Measurements from ENCODE around the gene ZNF532. TPM values are rescaled to one million over a fixed set of nuclear protein-coding genes. Genes with fewer than 3 reads are reported as not detected.
"Not testable (repeated sequence)": the region's sequence is repeated elsewhere in the genome, so short reads cannot be mapped to it uniquely, and the experiment has no call there.

Gene ZNF532
- total RNA-seq, 2 donors from 2014 or later, result 79.1 to 83.6 TPM

GRCh38 chr18:58895385-58895784, 30.7 kb downstream of the ZNF532 start:
- intact Hi-C loops (cut with DNase I), result no loop called here
- no peak for DNase-seq (ENCODE audit: low spot score)

- intact Hi-C loops (cut with DNase I), result no loop called here
- DNase-seq (ENCODE audit: low spot score), result no peak
These were observed 31.6 kb downstream of the ZNF532 start for GRCh38 chr18:58896268-58896667.

DNA sequence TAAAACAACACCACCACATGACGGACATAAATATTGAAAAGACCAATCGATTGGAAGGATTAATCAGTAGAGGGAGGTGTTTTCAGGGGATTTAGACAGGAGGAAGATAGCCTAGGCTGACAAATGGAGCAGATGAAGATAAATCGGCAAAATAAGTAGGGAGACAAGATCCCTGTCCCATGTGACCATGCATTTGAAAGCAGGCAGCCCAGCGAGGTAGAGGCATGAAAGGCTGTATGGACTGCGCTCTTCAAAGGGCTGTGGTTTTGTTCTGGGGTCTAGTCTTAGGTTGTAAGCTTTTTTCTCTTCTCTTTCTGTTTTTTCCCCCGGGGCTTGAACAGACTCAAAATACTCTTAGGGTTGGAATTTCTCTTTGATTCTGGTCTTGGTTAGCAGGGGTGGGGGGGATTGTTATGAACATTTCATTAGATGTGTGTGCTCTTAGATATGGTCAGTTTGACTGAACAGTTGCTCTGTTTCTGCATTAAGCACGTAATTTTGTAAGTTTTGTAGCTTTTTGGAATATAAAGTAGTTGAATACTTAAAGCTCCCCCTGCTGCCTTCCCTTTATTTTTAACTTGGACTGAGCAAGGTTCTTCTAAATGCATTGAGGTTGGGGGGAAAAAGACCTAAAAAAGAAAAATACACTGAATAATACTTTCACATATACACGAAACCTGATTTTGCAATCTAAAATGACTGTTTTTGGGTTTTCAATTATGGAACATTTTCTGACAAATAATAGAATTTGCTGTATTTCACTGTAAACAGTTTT, 32.2 kb downstream of the ZNF532 start:
- DNase-seq (ENCODE audit: low spot score), result no peak
- intact Hi-C loops (cut with DNase I), result no loop called here

DNA sequence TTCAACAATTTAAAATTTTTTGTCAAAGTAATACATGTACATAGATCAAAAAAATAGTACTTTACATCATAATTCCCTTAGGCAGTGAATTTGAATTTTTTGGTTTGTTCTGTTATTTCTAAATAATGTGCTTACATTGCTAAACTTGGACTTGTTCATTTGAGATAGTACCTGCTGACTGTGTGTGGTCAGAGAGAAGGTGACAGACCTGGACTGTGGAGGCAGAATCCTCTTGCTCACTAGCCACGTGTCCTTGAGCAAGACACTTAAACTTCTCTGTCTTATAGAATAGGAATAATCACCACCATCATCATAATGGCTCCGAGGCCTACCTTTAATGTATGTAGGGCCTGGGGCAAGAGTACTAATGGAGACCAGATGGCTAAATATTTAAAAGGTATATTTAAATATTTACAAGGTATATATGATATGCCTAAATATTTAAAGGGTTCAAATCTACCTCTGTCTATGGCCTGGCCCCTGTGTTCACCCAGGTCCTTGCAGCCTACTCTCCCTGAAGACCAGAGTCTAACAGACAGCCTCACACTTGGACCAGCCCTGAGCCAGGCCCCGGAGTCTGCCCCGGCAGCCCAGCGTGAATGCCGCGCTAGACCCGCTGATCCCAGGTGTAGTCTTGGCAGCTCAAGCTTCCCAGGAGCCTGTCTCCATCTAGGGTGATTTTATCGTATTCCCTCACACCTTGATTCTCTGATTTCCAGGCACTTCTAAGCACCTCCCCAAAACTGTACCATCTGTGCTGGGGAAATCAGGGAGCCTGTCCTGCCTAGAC, 33.5 kb downstream of the ZNF532 start:
- DNase-seq (ENCODE audit: low spot score), result no peak
- intact Hi-C loops (cut with DNase I), result no loop called here

DNA sequence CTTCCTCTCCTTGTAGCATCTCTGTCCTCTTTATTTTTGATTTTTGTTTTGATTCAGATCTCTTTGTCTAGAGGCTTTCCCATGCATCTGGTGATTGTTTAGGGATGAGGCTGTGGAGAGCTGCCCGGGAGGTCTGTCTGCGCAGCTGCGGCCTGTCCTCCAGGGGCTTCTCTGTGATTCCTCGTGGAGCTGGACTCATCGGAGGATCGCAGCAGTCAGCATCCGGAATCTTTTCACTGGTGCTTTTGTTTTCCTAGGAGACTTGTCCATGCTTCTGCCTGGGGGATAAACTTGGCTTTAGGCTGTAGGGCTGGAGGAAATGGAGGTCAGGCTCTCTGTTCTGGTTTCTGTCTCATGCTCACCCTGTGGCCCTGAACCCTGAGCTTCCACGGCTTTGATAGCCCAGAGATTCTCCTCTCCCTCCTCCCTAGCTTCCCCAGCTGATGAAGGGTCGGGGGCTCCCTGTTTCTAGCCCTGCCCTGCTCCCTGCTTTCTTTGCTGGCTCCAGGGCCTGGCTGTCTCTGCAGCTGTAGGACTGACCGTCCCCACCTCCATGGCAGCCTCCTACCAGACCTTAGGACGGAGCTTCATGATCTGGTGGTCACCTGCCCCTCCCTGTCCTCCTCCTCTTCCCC, 35.5 kb downstream of the ZNF532 start:
- intact Hi-C loops (cut with DNase I), result no loop called here
- DNase-seq (ENCODE audit: low spot score), result no peak

GRCh38 chr18:58901143-58901542, 36.5 kb downstream of the ZNF532 start:
- DNase-seq (ENCODE audit: low spot score), result no peak
- intact Hi-C loops (cut with DNase I), result no loop called here

DNA sequence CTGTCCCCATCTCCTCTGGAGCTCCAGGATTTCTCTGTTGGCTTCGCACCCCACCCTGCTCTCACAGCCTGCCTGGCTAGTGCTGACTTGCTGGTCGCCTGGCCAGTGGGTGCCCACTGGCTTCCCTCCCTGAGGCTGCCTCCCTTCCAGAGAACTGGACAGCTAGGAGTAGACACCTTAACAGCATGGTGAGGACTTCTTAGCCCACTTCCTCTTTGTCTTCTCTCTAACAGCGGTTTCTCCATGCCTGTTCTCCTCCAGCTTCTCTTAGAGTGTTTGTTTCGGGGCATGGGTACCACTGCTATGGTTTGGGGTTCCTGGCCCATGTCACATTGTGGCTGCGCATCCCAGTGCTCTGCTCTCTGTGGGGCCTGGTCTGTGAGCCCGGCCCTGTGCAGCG, 37.1 kb downstream of the ZNF532 start:
- DNase-seq (ENCODE audit: low spot score), result no peak
- intact Hi-C loops (cut with DNase I), result no loop called here

DNA sequence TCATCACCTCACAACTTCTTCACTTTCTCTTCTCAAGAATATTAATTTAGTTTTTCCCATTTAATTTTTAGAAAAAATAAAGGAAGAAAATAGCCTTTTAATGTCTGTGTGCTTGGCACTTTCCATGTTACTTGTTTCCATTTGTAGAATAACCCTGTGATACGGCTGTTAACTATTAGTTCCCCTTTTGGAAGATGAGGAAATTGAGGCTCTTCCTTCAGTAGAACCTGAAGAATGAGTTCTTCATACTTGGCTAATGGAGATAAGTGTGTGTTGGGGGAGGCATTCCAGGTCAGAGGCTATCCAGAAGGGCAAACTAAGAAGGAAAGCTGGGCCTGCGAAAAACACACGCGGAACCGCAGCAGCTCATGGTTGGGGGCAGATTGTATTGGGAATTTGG, 38.3 kb downstream of the ZNF532 start:
- no peak for DNase-seq (ENCODE audit: low spot score)
- intact Hi-C loops (cut with DNase I), result no loop called here

DNA sequence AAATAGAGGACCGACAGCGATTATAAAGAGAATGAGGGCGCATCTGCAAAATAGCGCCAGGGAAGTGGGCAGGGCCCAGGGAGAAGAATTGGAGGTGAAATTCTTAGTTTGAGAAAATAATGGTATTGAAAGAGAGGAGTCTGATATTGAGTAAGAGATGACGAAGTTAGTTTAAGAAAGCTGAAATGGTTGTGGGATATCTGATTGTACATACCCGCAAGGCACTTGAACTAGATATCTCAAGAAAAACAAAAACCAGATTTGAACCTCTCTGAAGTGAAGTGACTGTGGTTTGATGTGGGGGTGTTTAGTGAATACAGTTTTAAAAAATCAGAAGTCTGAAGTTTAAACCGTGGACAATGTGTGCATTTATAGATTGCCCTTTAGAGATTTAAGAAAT, 38.9 kb downstream of the ZNF532 start:
- intact Hi-C loops (cut with DNase I), result no loop called here
- no peak for DNase-seq (ENCODE audit: low spot score)

GRCh38 chr18:58905777-58906428, 41.2 kb downstream of the ZNF532 start:
- DNase-seq (ENCODE audit: low spot score), result no peak

DNA sequence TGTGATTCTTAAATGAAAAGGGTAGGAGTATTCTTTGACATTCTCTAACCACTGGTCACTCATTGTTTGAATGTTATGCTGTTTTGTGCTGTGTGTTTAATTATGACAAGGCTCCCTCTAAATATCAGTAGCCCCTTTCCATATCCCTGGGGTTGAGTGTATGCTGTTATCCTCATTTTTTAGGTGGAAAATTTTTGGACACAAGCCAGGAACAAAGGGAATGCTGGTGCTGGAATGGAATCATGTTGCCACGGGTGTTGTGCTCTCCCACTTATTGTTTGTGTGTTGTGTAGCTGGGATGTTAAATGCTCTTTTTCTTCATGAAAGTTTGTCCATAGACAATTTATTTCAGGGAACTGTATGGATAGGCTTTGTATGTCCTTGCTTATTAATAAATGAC, 43.3 kb downstream of the ZNF532 start:
- intact Hi-C loops (cut with DNase I), result no loop called here
- no peak for DNase-seq (ENCODE audit: low spot score)

More at GRCh38 chr18:58905777-58906428, 41.2 kb downstream of the ZNF532 start:
- intact Hi-C loops (cut with DNase I), result no loop called here

- DNase-seq (ENCODE audit: low spot score), result no peak
- intact Hi-C loops (cut with DNase I), result no loop called here
These were observed 44.8 kb downstream of the ZNF532 start for GRCh38 chr18:58909521-58909920.

- DNase-seq (ENCODE audit: low spot score), result no peak
- intact Hi-C loops (cut with DNase I), result no loop called here
These were observed 46.6 kb downstream of the ZNF532 start for GRCh38 chr18:58911241-58911640.

DNA sequence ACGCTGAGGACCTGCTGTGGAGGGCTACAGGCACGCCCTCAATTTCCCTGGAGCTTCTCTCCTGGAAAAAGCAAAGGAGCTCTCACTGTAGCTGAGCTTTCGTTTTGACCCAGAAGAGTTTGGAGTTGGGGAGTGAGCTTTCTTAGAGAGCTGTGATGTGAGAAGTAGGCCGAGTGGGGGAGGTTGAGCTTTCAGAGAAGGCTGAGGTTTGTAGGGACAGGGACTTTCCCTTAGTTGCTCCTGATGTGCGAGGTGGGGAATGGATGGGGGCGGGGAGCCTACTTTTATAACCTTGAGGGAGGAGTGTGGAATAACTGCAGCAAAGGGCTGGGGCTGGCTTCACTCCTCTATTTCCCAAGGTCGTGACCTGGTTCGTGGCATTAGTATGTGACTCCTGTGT, 47.1 kb downstream of the ZNF532 start:
- intact Hi-C loops (cut with DNase I), result no loop called here
- no peak for DNase-seq (ENCODE audit: low spot score)

- intact Hi-C loops (cut with DNase I), result no loop called here
- DNase-seq (ENCODE audit: low spot score), result no peak
These were observed 50.5 kb downstream of the ZNF532 start for GRCh38 chr18:58915006-58915799.

GRCh38 chr18:58915995-58916394, 51.3 kb downstream of the ZNF532 start:
- no peak for DNase-seq (ENCODE audit: low spot score)
- intact Hi-C loops (cut with DNase I), result no loop called here

GRCh38 chr18:58919934-58920333, 55.3 kb downstream of the ZNF532 start:
- DNase-seq (ENCODE audit: low spot score); intact Hi-C loops (cut with DNase I): not testable (repeated sequence)

GRCh38 chr18:58922995-58923394, 58.3 kb downstream of the ZNF532 start:
- intact Hi-C loops (cut with DNase I), result no loop called here
- DNase-seq (ENCODE audit: low spot score), result no peak

- intact Hi-C loops (cut with DNase I), result no loop called here
- DNase-seq (ENCODE audit: low spot score), result no peak
These were observed 59.8 kb downstream of the ZNF532 start for GRCh38 chr18:58924473-58924872.

Data from posterior vena cava (tissue), 2 donors.